K562 (cell line): ENCODE results near the gene LRRC74B. TPM values are rescaled to one million over a fixed set of nuclear protein-coding genes. Genes with fewer than 3 reads are reported as not detected.

Experiments used
- BDP1 ChIP-seq: IDR thresholded peaks from 3 replicates; pipeline ENCODE4 v1.6.1; 2011; ENCODE audit not compliant: insufficient read length, insufficient read depth
- DIDO1 ChIP-seq: fragments of 450-650 bp; IDR thresholded peaks from 2 replicates; pipeline ENCODE4 v1.6.1; 2016; ENCODE audit warnings: low read depth, missing biosample characterization, missing genetic modification characterization
- DLX4 ChIP-seq: fragments of 250-450 bp; sonication (Bioruptor Pico); IDR thresholded peaks from 2 replicates; pipeline ENCODE4 v1.6.1; 2021; ENCODE audit warnings: mild to moderate bottlenecking
- ELF1 ChIP-seq: fragments of 200-800 bp; sonication (Bioruptor generic); IDR thresholded peaks from 2 replicates; pipeline ENCODE4 v1.6.1; 2016; ENCODE audit warnings: missing genetic modification characterization, missing compliant biosample characterization
- FUS ChIP-seq: fragments of 200-400 bp; formaldehyde crosslinking; optimal IDR thresholded peaks from 2 replicates; pipeline ENCODE3; 2017; ENCODE audit warnings: low read depth, low read length
- NBN ChIP-seq: fragments of 450-650 bp; IDR thresholded peaks from 2 replicates; pipeline ENCODE4 v1.6.1; 2016; ENCODE audit warnings: low read depth, mild to moderate bottlenecking
- PPARD ChIP-seq: fragments of 250-450 bp; sonication (Bioruptor Pico); IDR thresholded peaks from 2 replicates; pipeline ENCODE4 v1.8.0; 2022; ENCODE audit warnings: inconsistent platforms, mild to moderate bottlenecking, moderate library complexity
- PRMT5 ChIP-seq: sonication (generic); formaldehyde crosslinking; IDR thresholded peaks from 2 replicates; pipeline ENCODE4 v1.5.0; 2020; ENCODE audit warnings: missing genetic modification reagents
- RBM17 ChIP-seq: fragments of 200-400 bp; formaldehyde crosslinking; IDR thresholded peaks from 2 replicates; pipeline ENCODE4 v1.6.1; 2017; ENCODE audit warnings: low read depth, mild to moderate bottlenecking, low read length, borderline replicate concordance
- RBM39 ChIP-seq: fragments of 200-400 bp; formaldehyde crosslinking; optimal IDR thresholded peaks from 2 replicates; pipeline ENCODE3; 2018; ENCODE audit warnings: low read depth, low read length
- SMARCB1 ChIP-seq: IDR thresholded peaks from 2 replicates; pipeline ENCODE4 v1.6.1; 2011; ENCODE audit warnings: improper control_type of control experiment, low read depth; ENCODE audit not compliant: insufficient read length
- SRSF3 ChIP-seq: fragments of 200-400 bp; formaldehyde crosslinking; IDR thresholded peaks from 2 replicates; pipeline ENCODE4 v1.6.1; 2016; ENCODE audit warnings: mild to moderate bottlenecking, low read length, moderate library complexity; ENCODE audit not compliant: insufficient read depth
- TARDBP ChIP-seq: fragments of 450-650 bp; IDR thresholded peaks from 2 replicates; pipeline ENCODE4 v1.6.1; 2016
- TSHZ1 ChIP-seq: fragments of 250-450 bp; sonication (Bioruptor Pico); IDR thresholded peaks from 2 replicates; pipeline ENCODE4 v1.4.0; 2020; ENCODE audit warnings: mild to moderate bottlenecking, moderate library complexity
- ZNF12 ChIP-seq: sonication (generic); formaldehyde crosslinking; IDR thresholded peaks from 2 replicates; pipeline ENCODE4 v1.4.0; 2020; ENCODE audit warnings: mild to moderate bottlenecking, missing genetic modification reagents
- ZNF551 ChIP-seq: fragments of 250-450 bp; sonication (Bioruptor Pico); IDR thresholded peaks from 2 replicates; pipeline ENCODE4 v1.5.0; 2021; ENCODE audit warnings: mild to moderate bottlenecking, moderate library complexity
- ZNF639 ChIP-seq, 2 experiments: fragments of 200-800 bp in 1 of 2; sonication (Bioruptor generic) in 1 of 2; sonication (generic) in 1 of 2; formaldehyde crosslinking in 1 of 2; IDR thresholded peaks in 1 of 2; conservative IDR thresholded peaks in 1 of 2; 2 replicates each; pipeline versions ENCODE4 v1.5.0 to v1.6.1; 2016 to 2020; ENCODE audit warnings: missing compliant biosample characterization in 1 of 2, missing genetic modification characterization in 1 of 2, missing genetic modification reagents in 1 of 2
- polyA plus RNA-seq, 8 experiments: library from polyadenylated mRNA; depleted of rRNA in 4 of 8; stranded (reverse) in 5 of 8; unstranded in 3 of 8; fragments of >200 nt; fragmentation: Nextera tagmentation in 2 of 8; fragmentation: Illumina TruSeq in 1 of 8; extraction: Ambion mirVana in 2 of 8; extraction: Trizol in 1 of 8; gene quantifications; 2 replicates each; pipeline versions ENCODE4 v1.2.1 to v1.2.3, GENCODE V29; 2011 to 2014; ENCODE audit warnings: inconsistent platforms in 1 of 8, missing spikeins in 1 of 8
- total RNA-seq, 7 experiments: library from RNA; depleted of rRNA in 6 of 7; stranded (reverse); fragments of >200 nt in 6 of 7; fragmentation: Illumina TruSeq in 2 of 7; extraction: Trizol in 2 of 7; gene quantifications; 2 replicates each; pipeline versions ENCODE4 v1.2.1 to v1.2.3, GENCODE V29; 2011 to 2021; ENCODE audit warnings: low replicate concordance in 1 of 7
- TF ChIP-seq, protein P1 (sequence below): IDR thresholded peaks from 2 replicates; pipeline ENCODE4 v1.6.1; 2016; ENCODE audit warnings: missing genetic modification characterization, missing compliant biosample characterization
- TF ChIP-seq, protein P2 (sequence below): fragments of 250-450 bp; sonication (Bioruptor Pico); IDR thresholded peaks from 2 replicates; pipeline ENCODE4 v1.4.0; 2020; ENCODE audit warnings: mild to moderate bottlenecking, moderate library complexity, borderline replicate concordance

LRRC74B gene
- total and polyA plus RNA-seq, 9 of the 15 experiments (the other 6 are each of a cell fraction or from before 2014, with no cell fraction given), result not detected

DNA sequence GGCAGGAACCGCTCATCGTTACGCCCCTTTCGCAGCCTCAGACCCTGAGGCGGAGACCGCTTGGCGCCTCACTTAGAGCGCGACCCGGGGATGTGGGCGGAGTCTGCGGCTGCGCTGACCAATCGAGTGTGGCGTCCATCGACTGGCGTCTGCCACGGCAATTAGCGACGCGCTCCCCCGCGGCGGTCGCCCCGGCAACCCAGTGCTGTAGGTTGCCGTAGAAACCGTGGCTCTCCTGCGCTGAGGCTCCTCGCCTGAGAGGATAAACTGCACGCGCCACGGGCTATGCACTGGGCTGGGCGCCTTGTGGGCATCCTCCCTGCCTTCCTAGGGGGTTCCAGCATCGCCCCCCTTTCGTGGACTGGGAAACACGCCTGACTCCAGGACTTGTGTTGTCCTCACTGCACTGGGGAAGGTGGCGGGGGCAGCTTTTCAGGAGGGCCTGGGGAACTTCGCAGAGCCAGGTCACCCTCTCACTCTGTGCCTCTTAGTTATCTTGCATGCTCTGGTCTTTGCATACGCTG is 31.5 kb upstream of the LRRC74B start (continued):
- TF ChIP-seq, protein P1, sequence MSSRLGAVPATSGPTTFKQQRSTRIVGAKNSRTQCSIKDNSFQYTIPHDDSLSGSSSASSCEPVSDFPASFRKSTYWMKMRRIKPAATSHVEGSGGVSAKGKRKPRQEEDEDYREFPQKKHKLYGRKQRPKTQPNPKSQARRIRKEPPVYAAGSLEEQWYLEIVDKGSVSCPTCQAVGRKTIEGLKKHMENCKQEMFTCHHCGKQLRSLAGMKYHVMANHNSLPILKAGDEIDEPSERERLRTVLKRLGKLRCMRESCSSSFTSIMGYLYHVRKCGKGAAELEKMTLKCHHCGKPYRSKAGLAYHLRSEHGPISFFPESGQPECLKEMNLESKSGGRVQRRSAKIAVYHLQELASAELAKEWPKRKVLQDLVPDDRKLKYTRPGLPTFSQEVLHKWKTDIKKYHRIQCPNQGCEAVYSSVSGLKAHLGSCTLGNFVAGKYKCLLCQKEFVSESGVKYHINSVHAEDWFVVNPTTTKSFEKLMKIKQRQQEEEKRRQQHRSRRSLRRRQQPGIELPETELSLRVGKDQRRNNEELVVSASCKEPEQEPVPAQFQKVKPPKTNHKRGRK (tag), result no peak
- no peak for TF ChIP-seq BDP1
- TF ChIP-seq ZNF551, result no peak
- TF ChIP-seq RBM17, result no peak
- TF ChIP-seq, protein P2, sequence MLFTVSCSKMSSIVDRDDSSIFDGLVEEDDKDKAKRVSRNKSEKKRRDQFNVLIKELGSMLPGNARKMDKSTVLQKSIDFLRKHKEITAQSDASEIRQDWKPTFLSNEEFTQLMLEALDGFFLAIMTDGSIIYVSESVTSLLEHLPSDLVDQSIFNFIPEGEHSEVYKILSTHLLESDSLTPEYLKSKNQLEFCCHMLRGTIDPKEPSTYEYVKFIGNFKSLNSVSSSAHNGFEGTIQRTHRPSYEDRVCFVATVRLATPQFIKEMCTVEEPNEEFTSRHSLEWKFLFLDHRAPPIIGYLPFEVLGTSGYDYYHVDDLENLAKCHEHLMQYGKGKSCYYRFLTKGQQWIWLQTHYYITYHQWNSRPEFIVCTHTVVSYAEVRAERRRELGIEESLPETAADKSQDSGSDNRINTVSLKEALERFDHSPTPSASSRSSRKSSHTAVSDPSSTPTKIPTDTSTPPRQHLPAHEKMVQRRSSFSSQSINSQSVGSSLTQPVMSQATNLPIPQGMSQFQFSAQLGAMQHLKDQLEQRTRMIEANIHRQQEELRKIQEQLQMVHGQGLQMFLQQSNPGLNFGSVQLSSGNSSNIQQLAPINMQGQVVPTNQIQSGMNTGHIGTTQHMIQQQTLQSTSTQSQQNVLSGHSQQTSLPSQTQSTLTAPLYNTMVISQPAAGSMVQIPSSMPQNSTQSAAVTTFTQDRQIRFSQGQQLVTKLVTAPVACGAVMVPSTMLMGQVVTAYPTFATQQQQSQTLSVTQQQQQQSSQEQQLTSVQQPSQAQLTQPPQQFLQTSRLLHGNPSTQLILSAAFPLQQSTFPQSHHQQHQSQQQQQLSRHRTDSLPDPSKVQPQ, result no peak
- no peak for TF ChIP-seq ELF1 (tag)
- TF ChIP-seq SRSF3, result no peak
- TF ChIP-seq ZNF12 (CRISPR knock-in tag), result no peak
- no peak for TF ChIP-seq PRMT5 (CRISPR knock-in tag)
- no peak for TF ChIP-seq TARDBP
- no peak for TF ChIP-seq RBM39
- TF ChIP-seq DIDO1, result peak; percentile 71; the same call in 1 of the 2 replicates
- no peak for TF ChIP-seq PPARD (CRISPR knock-in tag)
- no peak; the same call in 1 of the 2 replicates for TF ChIP-seq TSHZ1 (CRISPR knock-in tag)
- no peak for TF ChIP-seq ZNF639 (CRISPR knock-in tag; conservative IDR thresholded peaks at IDR 0.05 in 1 of 2, IDR thresholded peaks at IDR 0.05 in 1 of 2)
- TF ChIP-seq NBN, result no peak
- no peak for TF ChIP-seq FUS
- TF ChIP-seq DLX4, result no peak
- TF ChIP-seq SMARCB1, result peak; percentile 5
